Muscle layer of duodenum (tissue), 2 donors: ENCODE results near the gene PDE4A.
A peak's percentile ranks its signal among the peaks of the same experiment; 100 is the strongest.

Experiments used
- H3K27ac ChIP-seq: one replicate; pipeline ENCODE4 v1.7.0; 2013; ENCODE audit warnings: mild to moderate bottlenecking, low read length
- H3K27me3 ChIP-seq: one replicate; pipeline ENCODE4 v1.7.0; 2013; ENCODE audit warnings: low read depth, mild to moderate bottlenecking, control low read depth, low read length
- H3K36me3 ChIP-seq, 2 donors: one replicate each; pipeline ENCODE4 v1.7.0; 2013; ENCODE audit warnings: low read length in 2 of 2, control low read depth in 1 of 2, mild to moderate bottlenecking in 1 of 2; ENCODE audit not compliant: insufficient read depth in 2 of 2, control insufficient read depth in 1 of 2
- H3K4me1 ChIP-seq, 2 donors: one replicate each; pipeline ENCODE4 v1.7.0; 2013; ENCODE audit warnings: low read length in 2 of 2, mild to moderate bottlenecking in 2 of 2, control low read depth in 1 of 2, moderate library complexity in 1 of 2; ENCODE audit not compliant: insufficient read depth in 2 of 2, control insufficient read depth in 1 of 2
- H3K4me3 ChIP-seq, 2 donors: one replicate each; pipeline ENCODE4 v1.7.0; 2013; ENCODE audit warnings: low read length in 2 of 2, low read depth in 1 of 2, mild to moderate bottlenecking in 1 of 2
- H3K9me3 ChIP-seq, 2 donors: one replicate each; pipeline ENCODE4 v1.7.0; 2013; ENCODE audit warnings: low read length in 2 of 2, control low read depth in 1 of 2, mild to moderate bottlenecking in 1 of 2; ENCODE audit not compliant: control insufficient read depth in 1 of 2
- donor health status: healthy.

Gene PDE4A

GRCh38 chr19:10473192-10473591 is 52.9 kb downstream of the PDE4A start:
- no peak overlapping the region for H3K27ac ChIP-seq
- H3K27me3 ChIP-seq = no peaks in the 10 kb centered on the region
- peaks cover 0 to under 1% of the 10 kb centered on the region in 2 donors for H3K36me3 ChIP-seq
- H3K4me3 ChIP-seq = no peak overlapping the region
- H3K4me1 ChIP-seq = peaks cover 0 to under 1% of the 10 kb centered on the region in 2 donors
- no peaks in the 10 kb centered on the region for H3K9me3 ChIP-seq

GRCh38 chr19:10474962-10475451 is 54.7 kb downstream of the PDE4A start:
- H3K9me3 ChIP-seq = no peaks in the 10 kb centered on the region
- H3K27me3 ChIP-seq = no peaks in the 10 kb centered on the region
- no peak overlapping the region for H3K27ac ChIP-seq
- no peak overlapping the region for H3K4me3 ChIP-seq
- H3K36me3 ChIP-seq = no peaks in the 10 kb centered on the region
- H3K4me1 ChIP-seq = peaks cover 0 to 13% of the 10 kb centered on the region in 2 donors

GRCh38 chr19:10478476-10478875 is 58.1 kb downstream of the PDE4A start:
- Histone ChIP-seq H3K9me3 (no peaks in the 10 kb centered on the region), H3K4me1 (peaks cover 0 to 13% of the 10 kb centered on the region in 2 donors), H3K27me3 (no peaks in the 10 kb centered on the region), H3K36me3 (no peaks in the 10 kb centered on the region), H3K4me3 (peak overlapping the region in 1 of 2 donors; percentile 28), H3K27ac (no peak overlapping the region)

GRCh38 chr19:10478903-10479384 is 58.6 kb downstream of the PDE4A start:
- H3K9me3 ChIP-seq = no peaks in the 10 kb centered on the region
- peaks cover 0 to 13% of the 10 kb centered on the region in 2 donors for H3K4me1 ChIP-seq
- no peaks in the 10 kb centered on the region for H3K36me3 ChIP-seq
- peak overlapping the region; percentile 40 to 61 for H3K4me3 ChIP-seq
- H3K27me3 ChIP-seq = no peaks in the 10 kb centered on the region
- H3K27ac ChIP-seq = no peak overlapping the region

- no peaks in the 10 kb centered on the region for H3K27me3 ChIP-seq
- H3K27ac ChIP-seq = no peak overlapping the region
- H3K36me3 ChIP-seq = peaks cover 17 to 46% of the 10 kb centered on the region in 2 donors
- H3K4me3 ChIP-seq = no peak overlapping the region
- H3K9me3 ChIP-seq = no peaks in the 10 kb centered on the region
- no peaks in the 10 kb centered on the region for H3K4me1 ChIP-seq
Measured at GRCh38 chr19:10486551-10486950, 66.2 kb downstream of the PDE4A start.

- no peaks in the 10 kb centered on the region for H3K4me1 ChIP-seq
- H3K27me3 ChIP-seq = no peaks in the 10 kb centered on the region
- no peaks in the 10 kb centered on the region for H3K9me3 ChIP-seq
- peaks cover 16 to 49% of the 10 kb centered on the region in 2 donors for H3K36me3 ChIP-seq
- H3K4me3 ChIP-seq = no peak overlapping the region
- no peak overlapping the region for H3K27ac ChIP-seq
Measured at GRCh38 chr19:10491472-10492047, 71.2 kb downstream of the PDE4A start.

GRCh38 chr19:10497371-10497770 is 77.0 kb downstream of the PDE4A start:
- Histone ChIP-seq H3K27me3 (no peaks in the 10 kb centered on the region), H3K4me3 (no peak overlapping the region), H3K36me3 (peaks cover 16 to 44% of the 10 kb centered on the region in 2 donors), H3K9me3 (no peaks in the 10 kb centered on the region), H3K27ac (no peak overlapping the region), H3K4me1 (peaks cover 4 to 31% of the 10 kb centered on the region in 2 donors)

- Histone ChIP-seq H3K9me3 (no peaks in the 10 kb centered on the region), H3K4me1 (peaks cover 4 to 31% of the 10 kb centered on the region in 2 donors), H3K27ac (no peak overlapping the region), H3K27me3 (no peaks in the 10 kb centered on the region), H3K36me3 (peaks cover 16 to 37% of the 10 kb centered on the region in 2 donors), H3K4me3 (no peak overlapping the region)
Measured at GRCh38 chr19:10499550-10500246, 79.4 kb downstream of the PDE4A start.

- no peak overlapping the region for H3K27ac ChIP-seq
- H3K9me3 ChIP-seq = no peaks in the 10 kb centered on the region
- H3K4me3 ChIP-seq = no peak overlapping the region
- peaks cover 4 to 31% of the 10 kb centered on the region in 2 donors for H3K4me1 ChIP-seq
- no peaks in the 10 kb centered on the region for H3K27me3 ChIP-seq
- H3K36me3 ChIP-seq = peaks cover 16 to 33% of the 10 kb centered on the region in 2 donors
Measured at GRCh38 chr19:10500247-10500592, 79.9 kb downstream of the PDE4A start.

GRCh38 chr19:10501971-10502523 is 81.7 kb downstream of the PDE4A start:
- H3K9me3 ChIP-seq = no peaks in the 10 kb centered on the region
- H3K4me1 ChIP-seq = peaks cover 4 to 31% of the 10 kb centered on the region in 2 donors
- no peaks in the 10 kb centered on the region for H3K27me3 ChIP-seq
- H3K27ac ChIP-seq = peak overlapping the region; percentile 88
- H3K4me3 ChIP-seq = peak overlapping the region; percentile 77 to 88
- H3K36me3 ChIP-seq = peaks cover 12 to 24% of the 10 kb centered on the region in 2 donors

- Histone ChIP-seq H3K9me3 (no peaks in the 10 kb centered on the region), H3K4me1 (peaks cover 4 to 27% of the 10 kb centered on the region in 2 donors), H3K36me3 (peaks cover 7 to 19% of the 10 kb centered on the region in 2 donors), H3K4me3 (peak overlapping the region; percentile 77 to 88), H3K27ac (peak overlapping the region; percentile 88), H3K27me3 (no peaks in the 10 kb centered on the region)
Measured at GRCh38 chr19:10502524-10503001, 82.2 kb downstream of the PDE4A start.
